HuH-7 (cell line): ENCODE measurements around the gene PKD1.
"Not testable (repeated sequence)": the region's sequence is repeated elsewhere in the genome, so short reads cannot be mapped to it uniquely, and the experiment has no call there.

Experiments
- DNase-seq: peaks from one replicate; pipeline ENCODE4 v3.0.0; 2011; ENCODE audit warnings: low spot score

The PKD1 gene

GRCh38 chr16:2135770-2136490 lies at the start of gene PKD1:
TSS of gene PKD1 (minus strand) at chr16:2135898. CDS start at chr16:2135689, 209 bp downstream.
- not testable (repeated sequence) for DNase-seq

- DNase-seq = no peak
These were observed 49.3 kb upstream of the PKD1 start for GRCh38 chr16:2184962-2185361.

GRCh38 chr16:2184346-2184745 lies 48.6 kb upstream of the PKD1 start:
- DNase-seq = no peak

GRCh38 chr16:2183671-2184070 lies 48.0 kb upstream of the PKD1 start:
- no peak for DNase-seq

- no peak for DNase-seq
These were observed 46.3 kb upstream of the PKD1 start for GRCh38 chr16:2181952-2182351.

- no peak for DNase-seq
These were observed 45.5 kb upstream of the PKD1 start for GRCh38 chr16:2180962-2181923.

- DNase-seq = no peak
These were observed 44.8 kb upstream of the PKD1 start for GRCh38 chr16:2180461-2180860.

- DNase-seq = no peak
These were observed 43.9 kb upstream of the PKD1 start for GRCh38 chr16:2179576-2179975.

GRCh38 chr16:2179107-2179501 lies 43.4 kb upstream of the PKD1 start:
- no peak for DNase-seq

- DNase-seq = no peak
These were observed 42.8 kb upstream of the PKD1 start for GRCh38 chr16:2178321-2179106.

- no peak for DNase-seq
These were observed 41.9 kb upstream of the PKD1 start for GRCh38 chr16:2177561-2177960.

- DNase-seq = no peak
These were observed 41.4 kb upstream of the PKD1 start for GRCh38 chr16:2177101-2177500.

- no peak for DNase-seq
These were observed 40.3 kb upstream of the PKD1 start for GRCh38 chr16:2176047-2176446.

- no peak for DNase-seq
These were observed 39.8 kb upstream of the PKD1 start for GRCh38 chr16:2175454-2175853.

GRCh38 chr16:2174396-2175131 lies 38.9 kb upstream of the PKD1 start:
- DNase-seq = no peak

GRCh38 chr16:2173916-2174315 lies 38.2 kb upstream of the PKD1 start:
- DNase-seq = no peak

GRCh38 chr16:2173366-2173765 lies 37.7 kb upstream of the PKD1 start:
- DNase-seq = no peak

- no peak for DNase-seq
These were observed 37.1 kb upstream of the PKD1 start for GRCh38 chr16:2172688-2173335.

GRCh38 chr16:2171601-2172178 lies 36.0 kb upstream of the PKD1 start:
- DNase-seq = no peak

- no peak for DNase-seq
These were observed 35.1 kb upstream of the PKD1 start for GRCh38 chr16:2170587-2171435.
